Activated gamma-delta T cell treated with anti-CD3 and anti-CD28 coated beads, Interleukin-2, amount 50 U/mL, for 16 hours (primary cell): ENCODE data around the gene DNM3.

Source experiments
- DNase-seq: peaks from one replicate; pipeline ENCODE4 v3.0.0-alpha.2; 2020; ENCODE audit warnings: low read depth

Gene DNM3

GRCh38 chr1:171919891-171920887 lies 78.9 kb downstream of the DNM3 start:
- DNase-seq, result no peak

GRCh38 chr1:171922999-171923398 lies 81.7 kb downstream of the DNM3 start:
- no peak for DNase-seq

- DNase-seq, result no peak
Measured at GRCh38 chr1:171929121-171929520, 87.8 kb downstream of the DNM3 start.

GRCh38 chr1:171931752-171932151 lies 90.5 kb downstream of the DNM3 start:
- DNase-seq, result no peak

GRCh38 chr1:171934664-171935063 lies 93.4 kb downstream of the DNM3 start:
- no peak for DNase-seq

- no peak for DNase-seq
Measured at GRCh38 chr1:171935086-171935485, 93.8 kb downstream of the DNM3 start.

- DNase-seq, result no peak
Measured at GRCh38 chr1:171935664-171936063, 94.4 kb downstream of the DNM3 start.

GRCh38 chr1:171937938-171938337 lies 96.6 kb downstream of the DNM3 start:
- DNase-seq, result no peak

GRCh38 chr1:171939740-171940139 lies 98.4 kb downstream of the DNM3 start:
- DNase-seq, result no peak

- no peak for DNase-seq
Measured at GRCh38 chr1:171940368-171940767, 99.1 kb downstream of the DNM3 start.

GRCh38 chr1:171941920-171942319 lies 100.6 kb downstream of the DNM3 start:
- no peak for DNase-seq

- no peak for DNase-seq
Measured at GRCh38 chr1:171943973-171944561, 102.8 kb downstream of the DNM3 start.

GRCh38 chr1:171948511-171948910 lies 107.2 kb downstream of the DNM3 start:
- DNase-seq, result no peak

GRCh38 chr1:171949316-171949715 lies 108.0 kb downstream of the DNM3 start:
- no peak for DNase-seq

GRCh38 chr1:171953835-171954234 lies 112.5 kb downstream of the DNM3 start:
- no peak for DNase-seq

GRCh38 chr1:171954361-171954760 lies 113.1 kb downstream of the DNM3 start:
- no peak for DNase-seq

GRCh38 chr1:171961861-171962260 lies 120.6 kb downstream of the DNM3 start:
- no peak for DNase-seq

GRCh38 chr1:171963762-171964161 lies 122.5 kb downstream of the DNM3 start:
- no peak for DNase-seq

- no peak for DNase-seq
Measured at GRCh38 chr1:171965777-171966176, 124.5 kb downstream of the DNM3 start.

- no peak for DNase-seq
Measured at GRCh38 chr1:171966426-171967220, 125.3 kb downstream of the DNM3 start.

- DNase-seq, result no peak
Measured at GRCh38 chr1:171969226-171969625, 127.9 kb downstream of the DNM3 start.

- no peak for DNase-seq
Measured at GRCh38 chr1:171969813-171970212, 128.5 kb downstream of the DNM3 start.

GRCh38 chr1:171972846-171973245 lies 131.5 kb downstream of the DNM3 start:
- no peak for DNase-seq
